H1 (cell line): ENCODE measurements around the gene SIN3B. TPM values are rescaled to one million over a fixed set of nuclear protein-coding genes. Genes with fewer than 3 reads are reported as not detected.

Source experiments
- CTCF ChIA-PET: fragments of 300-600 bp; sonication (Branson Sonifier 250); formaldehyde crosslinking; loops from one replicate; lab custom pipeline; 2021; ENCODE audit not compliant: partially characterized antibody; lab: Charles Lee
- POLR2A ChIA-PET: fragments of 300-600 bp; sonication (Branson Sonifier 250); formaldehyde crosslinking; loops from one replicate; lab custom pipeline; 2021; ENCODE audit warnings: inconsistent platforms; ENCODE audit not compliant: partially characterized antibody; lab: Charles Lee
- DNase-seq, 2 experiments: peaks; one replicate each; pipeline versions ENCODE4 v3.0.0 to v3.0.0-alpha.2; 2010 to 2022; ENCODE audit warnings: low spot score in 2 of 2, low read depth in 1 of 2, mixed read lengths in 1 of 2
- FAIRE-seq: peaks from 2 replicates; lab custom pipeline; 2011; peaks lifted over from hg19 to GRCh38; lab: Jason Lieb, UNC
- H2AFZ ChIP-seq: 2 replicates; pipeline ENCODE4 v1.8.1; 2012; ENCODE audit warnings: low read length, inconsistent platforms
- H2AK5ac ChIP-seq: 2 replicates; pipeline ENCODE4 v1.6.1; 2013; ENCODE audit warnings: low read depth, low read length
- H2BK120ac ChIP-seq: replicated peaks from 2 replicates; pipeline ENCODE3; 2013; ENCODE audit warnings: low read depth, low read length, inconsistent platforms
- H2BK12ac ChIP-seq: 2 replicates; pipeline ENCODE4 v1.6.1; 2013; ENCODE audit warnings: low read depth, low read length
- H2BK15ac ChIP-seq: 2 replicates; pipeline ENCODE4 v1.6.1; 2013; ENCODE audit warnings: low read length
- H2BK20ac ChIP-seq: 2 replicates; pipeline ENCODE4 v1.6.1; 2013; ENCODE audit warnings: low read length
- H2BK5ac ChIP-seq: 2 replicates; pipeline ENCODE4 v1.6.1; 2013; ENCODE audit warnings: low read depth, low read length
- H3K14ac ChIP-seq: 2 replicates; pipeline ENCODE4 v1.6.1; 2013; ENCODE audit warnings: inconsistent platforms; ENCODE audit not compliant: insufficient read length
- H3K18ac ChIP-seq: 2 replicates; pipeline ENCODE4 v1.6.1; 2013; ENCODE audit warnings: low read length; ENCODE audit errors: extremely low read depth
- H3K23ac ChIP-seq: 2 replicates; pipeline ENCODE4 v1.6.1; 2013; ENCODE audit warnings: inconsistent platforms; ENCODE audit not compliant: insufficient read length
- H3K23me2 ChIP-seq: 2 replicates; pipeline ENCODE4 v1.6.1; 2013; ENCODE audit warnings: low read depth, low read length
- H3K27ac ChIP-seq: 2 replicates; pipeline ENCODE4 v1.6.1; 2011; ENCODE audit warnings: low read depth, low read length, inconsistent platforms
- H3K27me3 ChIP-seq, 4 experiments: replicated peaks in 1 of 4; 1 replicate in 1 of 4; 2 replicates in 3 of 4; pipeline versions ENCODE4 v1.6.1 to v1.8.1; 2011 to 2013; ENCODE audit warnings: low read length in 3 of 4, mild to moderate bottlenecking in 3 of 4, inconsistent platforms in 2 of 4, mixed read lengths in 2 of 4, moderate library complexity in 1 of 4; ENCODE audit not compliant: control insufficient read depth in 3 of 4, insufficient read depth in 3 of 4; ENCODE audit errors: extremely low read depth in 1 of 4
- H3K36me3 ChIP-seq, 4 experiments: 2 replicates each; pipeline versions ENCODE4 v1.6.1 to v1.8.1; 2011 to 2013; ENCODE audit warnings: mild to moderate bottlenecking in 4 of 4, low read length in 3 of 4, moderate library complexity in 2 of 4, control low read depth in 1 of 4, inconsistent platforms in 1 of 4; ENCODE audit not compliant: insufficient read depth in 4 of 4, control insufficient read depth in 2 of 4
- H3K4ac ChIP-seq: replicated peaks from 2 replicates; pipeline ENCODE3; 2013; ENCODE audit warnings: low read length, low read depth, mixed read lengths, inconsistent platforms; ENCODE audit not compliant: insufficient read length
- H3K4me1 ChIP-seq, 4 experiments: replicated peaks in 1 of 4; 1 replicate in 1 of 4; 2 replicates in 3 of 4; pipeline versions ENCODE4 v1.6.1 to v1.8.1; 2011 to 2013; ENCODE audit warnings: low read length in 3 of 4, inconsistent platforms in 2 of 4, mixed read lengths in 1 of 4; ENCODE audit not compliant: insufficient read depth in 4 of 4, control insufficient read depth in 3 of 4
- H3K4me2 ChIP-seq, 2 experiments: 2 replicates each; pipeline versions ENCODE4 v1.6.1 to v1.8.1; 2011 to 2013; ENCODE audit warnings: low read depth in 2 of 2, low read length in 2 of 2, control low read depth in 1 of 2, inconsistent platforms in 1 of 2, mild to moderate bottlenecking in 1 of 2; ENCODE audit not compliant: insufficient read depth in 1 of 2
- H3K4me3 ChIP-seq, 4 experiments: fragments of 200-600, 300-600 bp in 1 of 4; sonication (generic), shearing (Covaris generic), sonication (Bioruptor Twin) in 1 of 4; 2 replicates each; pipeline versions ENCODE4 v1.5.1 to v1.8.1; 2011 to 2016; ENCODE audit warnings: low read length in 4 of 4, low read depth in 3 of 4, control low read depth in 2 of 4, inconsistent platforms in 2 of 4, mild to moderate bottlenecking in 2 of 4, mixed read lengths in 1 of 4, moderate library complexity in 1 of 4; ENCODE audit not compliant: insufficient read depth in 2 of 4; ENCODE audit errors: extremely low read depth in 1 of 4
- H3K56ac ChIP-seq: replicated peaks from 2 replicates; pipeline ENCODE3; 2013; ENCODE audit warnings: low read depth, mild to moderate bottlenecking, mixed read lengths, low read length, inconsistent platforms; ENCODE audit not compliant: insufficient read length
- H3K79me1 ChIP-seq: 2 replicates; pipeline ENCODE4 v1.6.1; 2013; ENCODE audit warnings: low read depth, low read length, control low read depth
- H3K79me2 ChIP-seq, 2 experiments: 2 replicates each; pipeline versions ENCODE4 v1.6.1 to v1.8.1; 2012 to 2013; ENCODE audit warnings: low read length in 2 of 2, mild to moderate bottlenecking in 2 of 2, inconsistent platforms in 1 of 2; ENCODE audit not compliant: insufficient read depth in 2 of 2, control insufficient read depth in 1 of 2
- H3K9ac ChIP-seq, 4 experiments: replicated peaks in 1 of 4; 1 replicate in 1 of 4; 2 replicates in 3 of 4; pipeline versions ENCODE4 v1.6.1 to v1.8.1; 2011 to 2013; ENCODE audit warnings: low read depth in 3 of 4, low read length in 3 of 4, control low read depth in 2 of 4, mild to moderate bottlenecking in 2 of 4, moderate library complexity in 2 of 4, inconsistent platforms in 1 of 4; ENCODE audit errors: extremely low read depth in 1 of 4
- H3K9me3 ChIP-seq, 2 experiments: 2 replicates each; pipeline versions ENCODE4 v1.6.1 to v1.8.1; 2012 to 2013; ENCODE audit warnings: mild to moderate bottlenecking in 2 of 2, moderate library complexity in 2 of 2, control low read depth in 1 of 2, inconsistent platforms in 1 of 2, low read depth in 1 of 2, low read length in 1 of 2, mixed read lengths in 1 of 2; ENCODE audit not compliant: insufficient read depth in 2 of 2
- H4K20me1 ChIP-seq, 2 experiments: replicated peaks in 1 of 2; 2 replicates each; pipeline versions ENCODE3 to v1.8.1; 2011 to 2013; ENCODE audit warnings: inconsistent platforms in 2 of 2, low read length in 2 of 2, mild to moderate bottlenecking in 1 of 2; ENCODE audit not compliant: insufficient read depth in 2 of 2, control insufficient read depth in 1 of 2
- H4K5ac ChIP-seq: 2 replicates; pipeline ENCODE4 v1.6.1; 2013; ENCODE audit warnings: low read length, low read depth, mixed read lengths, inconsistent platforms; ENCODE audit not compliant: insufficient read length
- H4K8ac ChIP-seq: 2 replicates; pipeline ENCODE4 v1.8.0; 2013; ENCODE audit warnings: mild to moderate bottlenecking, moderate library complexity, low read length, inconsistent platforms; ENCODE audit not compliant: insufficient read depth; ENCODE audit errors: extremely low read depth
- H4K91ac ChIP-seq: replicated peaks from 2 replicates; pipeline ENCODE3; 2013; ENCODE audit warnings: low read length, mixed read lengths, inconsistent platforms; ENCODE audit not compliant: insufficient read length
- BCL11A ChIP-seq, 2 experiments: IDR thresholded peaks; one replicate each; pipeline ENCODE4 v1.6.1; 2011; ENCODE audit warnings: low read depth in 2 of 2, low read length in 2 of 2, mild to moderate bottlenecking in 2 of 2
- CHD2 ChIP-seq: IDR thresholded peaks from 2 replicates; pipeline ENCODE4 v1.6.1; 2012; ENCODE audit warnings: low read length, improper control_type of control experiment
- CREB1 ChIP-seq: IDR thresholded peaks from 2 replicates; pipeline ENCODE4 v1.6.1; 2012; ENCODE audit warnings: inconsistent platforms
- CTBP2 ChIP-seq: IDR thresholded peaks from 2 replicates; pipeline ENCODE4 v1.7.0; 2011; ENCODE audit warnings: borderline replicate concordance, mild to moderate bottlenecking, moderate library complexity, mixed read lengths, low read length; ENCODE audit not compliant: insufficient read depth, insufficient read length
- EGR1 ChIP-seq: IDR thresholded peaks from 2 replicates; pipeline ENCODE4 v1.6.1; 2011; ENCODE audit warnings: low read depth, low read length, borderline replicate concordance
- EZH2 ChIP-seq: fragments of 200-600 bp; sonication (generic); IDR thresholded peaks from 2 replicates; pipeline ENCODE4 v1.7.1; 2012; ENCODE audit warnings: low read depth, mild to moderate bottlenecking, moderate library complexity, low read length, inconsistent platforms; ENCODE audit not compliant: severe bottlenecking
- FOSL1 ChIP-seq: IDR thresholded peaks from 2 replicates; pipeline ENCODE4 v1.6.1; 2011; ENCODE audit warnings: mild to moderate bottlenecking, low read depth, low read length, moderate library complexity; ENCODE audit not compliant: insufficient read depth
- KDM1A ChIP-seq: fragments of 200-600, 300-600 bp; sonication (generic); IDR thresholded peaks from 2 replicates; pipeline ENCODE4 v1.7.1; 2016; ENCODE audit warnings: mild to moderate bottlenecking, low read length, borderline replicate concordance
- NRF1 ChIP-seq: IDR thresholded peaks from 2 replicates; pipeline ENCODE4 v1.6.1; 2011; ENCODE audit warnings: mild to moderate bottlenecking, low read depth, low read length, improper control_type of control experiment
- POLR2AphosphoS5 ChIP-seq: IDR thresholded peaks from 2 replicates; pipeline ENCODE4 v1.6.1; 2011; ENCODE audit warnings: low read depth, low read length
- RBBP5 ChIP-seq: IDR thresholded peaks from 2 replicates; pipeline ENCODE4 v1.7.1; 2012; ENCODE audit warnings: low read depth, mild to moderate bottlenecking, inconsistent platforms, low read length, moderate library complexity, borderline replicate concordance
- SP1 ChIP-seq: IDR thresholded peaks from 2 replicates; pipeline ENCODE4 v1.6.1; 2011; ENCODE audit warnings: low read depth, low read length
- SP2 ChIP-seq: IDR thresholded peaks from 2 replicates; pipeline ENCODE4 v1.6.1; 2012; ENCODE audit warnings: mild to moderate bottlenecking, low read length, inconsistent platforms
- TCF12 ChIP-seq: IDR thresholded peaks from 2 replicates; pipeline ENCODE4 v1.6.1; 2011; ENCODE audit warnings: low read depth, mild to moderate bottlenecking, low read length
- YY1 ChIP-seq: IDR thresholded peaks from 2 replicates; pipeline ENCODE4 v1.6.1; 2011; ENCODE audit warnings: low read depth, mild to moderate bottlenecking, low read length
- WGBS, 2 experiments: shearing (Covaris generic) in 1 of 2; methylation state at CpG; one replicate each; pipeline versions ENCODE4 v1.1.6 to v1.1.7; 2013 to 2015; ENCODE audit warnings: low lambda C conversion rate in 2 of 2, mixed read lengths in 2 of 2, inconsistent platforms in 1 of 2, low coverage in 1 of 2, missing lambda C conversion rate in 1 of 2; ENCODE audit not compliant: insufficient replicate concordance in 2 of 2, insufficient coverage in 1 of 2, insufficient read length in 1 of 2; ENCODE audit errors: extremely low coverage in 1 of 2, missing lambda C conversion rate in 1 of 2; 5-methylcytosine and 5-hydroxymethylcytosine counted together
- polyA plus RNA-seq, 7 experiments: library from polyadenylated mRNA; depleted of rRNA in 3 of 7; stranded (reverse) in 5 of 7; unstranded in 2 of 7; fragments of >200 nt in 5 of 7; fragments of 200-250 nt in 2 of 7; gene quantifications; 1 replicate in 5 of 7; 2 replicates in 1 of 7; 4 replicates in 1 of 7; pipeline versions ENCODE4 v1.2.1 to v1.2.3, GENCODE V29; 2011 to 2013; ENCODE audit warnings: missing spikeins in 2 of 7, mixed read lengths in 2 of 7
- total RNA-seq: library from RNA; stranded (reverse); fragmentation: NEBNext Ultra II Directional; extraction: Animal tissue kit (Norgen Biotek cat#: 25700); gene quantifications from 2 replicates; pipeline ENCODE4 v1.2.1, GENCODE V29; 2021

The SIN3B gene
- total and polyA plus RNA-seq, 2 of the 8 experiments (the other 6 are each of a cell fraction or from before 2014, with no cell fraction given): 29.5 to 71.1 TPM

DNA sequence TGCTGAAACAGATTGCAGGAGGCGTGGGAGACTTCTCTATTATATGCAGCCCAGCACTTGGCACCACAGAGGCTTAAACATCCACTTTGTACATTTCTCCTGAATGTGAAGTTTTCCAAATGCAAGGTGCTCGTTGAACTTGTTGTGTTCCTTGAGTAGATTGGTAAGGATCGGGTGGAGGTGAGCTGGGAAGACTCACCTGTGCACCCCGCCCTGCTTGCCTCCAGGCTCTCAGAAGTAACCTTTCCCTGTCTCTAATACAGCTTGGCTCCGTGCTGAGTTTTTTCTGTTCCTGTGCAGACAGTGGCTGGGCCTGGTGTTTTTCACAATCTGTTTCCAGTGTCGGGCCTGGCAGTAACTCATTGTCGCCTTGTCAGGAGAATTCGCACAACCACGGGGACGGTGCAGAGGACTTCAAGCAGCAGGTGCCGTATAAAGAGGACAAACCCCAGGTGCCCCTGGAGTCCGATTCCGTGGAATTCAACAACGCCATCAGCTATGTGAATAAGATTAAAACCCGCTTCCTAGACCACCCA lies 12.3 kb downstream of the SIN3B start:
- Histone ChIP-seq H4K8ac (no peak overlapping the region), H4K5ac (no peak overlapping the region)
- TF ChIP-seq CREB1: no peak
- no peak for TF ChIP-seq BCL11A (IDR thresholded peaks at IDR 0.05; ENCODE audit: low read depth in 2 of 2, low read length in 2 of 2)
- TF ChIP-seq CTBP2: no peak
- no peak for TF ChIP-seq EGR1
- no peak for TF ChIP-seq SP1
- TF ChIP-seq NRF1: no peak
- TF ChIP-seq EZH2: no peak
- no peak for TF ChIP-seq RBBP5
- no peak for TF ChIP-seq TCF12
- no peak for TF ChIP-seq SP2
- TF ChIP-seq FOSL1: no peak
- TF ChIP-seq POLR2AphosphoS5: no peak
- TF ChIP-seq KDM1A: no peak
- TF ChIP-seq YY1: no peak
- TF ChIP-seq CHD2: no peak

More for the DNA sequence above, 12.3 kb downstream of the SIN3B start:
- Histone ChIP-seq H3K4me2 (no peak overlapping the region), H3K9ac (no peak overlapping the region), H3K14ac (no peak overlapping the region), H3K79me2 (peaks cover 0 to 7% of the 10 kb centered on the region in 2 experiments; a peak in 2 of 4 replicates), H3K56ac (no peak overlapping the region), H2BK5ac (no peak overlapping the region), H4K20me1 (peaks cover 3 to 22% of the 10 kb centered on the region in 2 experiments), H2AFZ (no peak overlapping the region), H3K4me1 (peaks cover 0 to 2% (median under 1%) of the 10 kb centered on the region in 4 experiments; a peak in 1 of 7 replicates), H3K4me3 (no peak overlapping the region), H3K36me3 (peaks cover 14 to 72% (median 32%) of the 10 kb centered on the region in 4 experiments), H2AK5ac (no peak overlapping the region), H3K27me3 (no peaks in the 10 kb centered on the region), H4K91ac (no peak overlapping the region), H3K18ac (no peak overlapping the region), H3K23ac (no peak overlapping the region), H3K9me3 (no peaks in the 10 kb centered on the region), H2BK15ac (no peak overlapping the region), H3K4ac (no peak overlapping the region), H2BK12ac (no peak overlapping the region), H2BK20ac (no peak overlapping the region), H3K27ac (no peak overlapping the region), H2BK120ac (no peak overlapping the region), H3K23me2 (no peaks in the 10 kb centered on the region), H3K79me1 (peaks cover 12% of the 10 kb centered on the region)
- DNase-seq: no peak
- ChIA-PET CTCF (interaction anchor here (0.6 to 3.0 kb wide), 3 partner anchors 14 to 214 kb away, joined by 3 to 19 read pairs (median 4); no protein-coding TSS in a partner anchor), POLR2A (interaction anchor here (0.6 to 0.9 kb wide), 2 partner anchors 61 to 647 kb away, joined by 3 read pairs; no protein-coding TSS in a partner anchor)
- no peak for FAIRE-seq
- WGBS, 2 experiments: 93% methylated on average over 15 of the region's 15 CpGs; no CpG with 5 or more reads in 1 of the 2 experiments
